GM23338 (cell line): Measurements from ENCODE around the gene RAB33B. TPM values are rescaled to one million over a fixed set of nuclear protein-coding genes. Genes with fewer than 3 reads are reported as not detected.

Experiments
- ATAC-seq: fragments of 200-7000 bp; cut with Tn5 transposase; 3 replicates; pipeline ENCODE4 v1.9.1; 2020
- DNase-seq: peaks from one replicate; pipeline ENCODE4 v3.0.0-alpha.2; 2015; ENCODE audit warnings: low spot score
- H2AFZ ChIP-seq: fragments of 200-600 bp; sonication (generic); 2 replicates; pipeline ENCODE4 v1.8.0; 2016; ENCODE audit warnings: antibody characterized with exemption, mild to moderate bottlenecking, moderate library complexity
- H3F3A ChIP-seq: fragments of 200-600 bp; sonication (generic); replicated peaks from 2 replicates; pipeline ENCODE4 v1.8.0; 2017; ENCODE audit warnings: antibody characterized with exemption, mixed run types, low read depth
- H3K27ac ChIP-seq: fragments of 200-600 bp; sonication (generic); 2 replicates; pipeline ENCODE4 v1.6.1; 2016; ENCODE audit warnings: low read depth
- H3K27me3 ChIP-seq: fragments of 200-600 bp; sonication (generic); 2 replicates; pipeline ENCODE4 v1.8.0; 2016; ENCODE audit warnings: mild to moderate bottlenecking, mixed run types, moderate library complexity; ENCODE audit not compliant: insufficient read depth
- H3K36me3 ChIP-seq: fragments of 200-600 bp; sonication (generic); 2 replicates; pipeline ENCODE4 v1.8.0; 2016; ENCODE audit warnings: mild to moderate bottlenecking; ENCODE audit not compliant: insufficient read depth
- H3K4me1 ChIP-seq: fragments of 200-600 bp; sonication (generic); 2 replicates; pipeline ENCODE4 v1.8.0; 2016; ENCODE audit warnings: mild to moderate bottlenecking, moderate library complexity; ENCODE audit not compliant: insufficient read depth
- H3K4me2 ChIP-seq: fragments of 200-600 bp; sonication (generic); 2 replicates; pipeline ENCODE4 v1.7.1; 2017; ENCODE audit warnings: mixed run types
- H3K4me3 ChIP-seq: fragments of 200-600 bp; sonication (generic); 2 replicates; pipeline ENCODE4 v1.6.1; 2016; ENCODE audit warnings: mixed run types
- H3K79me2 ChIP-seq: fragments of 200-600 bp; sonication (generic); replicated peaks from 2 replicates; pipeline ENCODE4 v1.8.0; 2017; ENCODE audit warnings: mild to moderate bottlenecking; ENCODE audit not compliant: insufficient read depth
- H3K9me2 ChIP-seq: fragments of 200-600 bp; sonication (generic); 2 replicates; pipeline ENCODE4 v1.8.0; 2017; ENCODE audit not compliant: insufficient read depth
- H4K20me1 ChIP-seq: fragments of 200-600 bp; sonication (generic); replicated peaks from 2 replicates; pipeline ENCODE4 v1.8.0; 2017; ENCODE audit warnings: mild to moderate bottlenecking; ENCODE audit not compliant: insufficient read depth
- H3K27ac Mint-ChIP-seq: 2 replicates; pipeline ENCODE4 v1.8.0; 2020; ENCODE audit warnings: inconsistent platforms, mild to moderate bottlenecking, moderate library complexity, mixed read lengths
- H3K27me3 Mint-ChIP-seq: 3 replicates; pipeline ENCODE4 v1.8.0; 2022; ENCODE audit warnings: low read depth, mild to moderate bottlenecking, moderate library complexity, mixed read lengths, inconsistent platforms; ENCODE audit not compliant: insufficient read depth, poor library complexity
- H3K36me3 Mint-ChIP-seq: 3 replicates; pipeline ENCODE4 v1.8.0; 2021; ENCODE audit warnings: low read depth, mild to moderate bottlenecking, inconsistent platforms, moderate library complexity, mixed read lengths
- H3K4me1 Mint-ChIP-seq: 3 replicates; pipeline ENCODE4 v1.8.0; 2020; ENCODE audit warnings: mild to moderate bottlenecking, inconsistent platforms, mixed read lengths
- H3K4me3 Mint-ChIP-seq: 3 replicates; pipeline ENCODE4 v1.8.0; 2021; ENCODE audit warnings: moderate library complexity, mild to moderate bottlenecking, inconsistent platforms, mixed read lengths
- H3K9me3 Mint-ChIP-seq: 3 replicates; pipeline ENCODE4 v1.8.0; 2020; ENCODE audit warnings: moderate library complexity, mild to moderate bottlenecking, inconsistent platforms, mixed read lengths
- CREB1 ChIP-seq: fragments of 250-450 bp; sonication (Bioruptor Pico); IDR thresholded peaks from 2 replicates; pipeline ENCODE4 v1.5.0; 2020; ENCODE audit warnings: low read depth, mild to moderate bottlenecking, moderate library complexity
- ETS1 ChIP-seq: IDR thresholded peaks from 2 replicates; pipeline ENCODE4 v1.6.1; 2016; ENCODE audit warnings: antibody characterized with exemption
- EZH2 ChIP-seq: fragments of 200-600 bp; sonication (generic); IDR thresholded peaks from one replicate; pipeline ENCODE4 v1.8.0; 2017; ENCODE audit warnings: antibody characterized with exemption, mild to moderate bottlenecking, low read depth; ENCODE audit not compliant: unreplicated experiment
- JUNB ChIP-seq: IDR thresholded peaks from one replicate; pipeline ENCODE4 v1.6.1; 2016; ENCODE audit warnings: antibody characterized with exemption; ENCODE audit not compliant: unreplicated experiment
- NANOG ChIP-seq: IDR thresholded peaks from 2 replicates; pipeline ENCODE4 v1.6.1; 2016; ENCODE audit warnings: antibody characterized with exemption, borderline replicate concordance
- POLR2AphosphoS5 ChIP-seq: IDR thresholded peaks from 2 replicates; pipeline ENCODE4 v1.6.1; 2016; ENCODE audit warnings: antibody characterized with exemption, low read depth
- STAT1 ChIP-seq: IDR thresholded peaks from one replicate; pipeline ENCODE4 v1.6.1; 2016; ENCODE audit warnings: antibody characterized with exemption; ENCODE audit not compliant: unreplicated experiment
- ZNF114 ChIP-seq: fragments of 250-450 bp; sonication (Bioruptor Pico); IDR thresholded peaks from 2 replicates; pipeline ENCODE4 v1.5.0; 2020; ENCODE audit warnings: mild to moderate bottlenecking, moderate library complexity
- ZNF331 ChIP-seq: fragments of 250-450 bp; sonication (Bioruptor Pico); IDR thresholded peaks from 2 replicates; pipeline ENCODE4 v1.5.0; 2020; ENCODE audit warnings: low read depth, mild to moderate bottlenecking, moderate library complexity
- ZNF462 ChIP-seq: fragments of 250-450 bp; sonication (Bioruptor Pico); IDR thresholded peaks from 2 replicates; pipeline ENCODE4 v1.5.0; 2020; ENCODE audit warnings: mild to moderate bottlenecking, moderate library complexity
- polyA plus RNA-seq: library from polyadenylated mRNA; unstranded; fragments of >200 nt; fragmentation: Nextera tagmentation; extraction: Ambion mirVana; gene quantifications from 2 replicates; pipeline ENCODE4 v1.2.1, GENCODE V29; 2016
- total RNA-seq: library from RNA; depleted of rRNA; stranded (reverse); fragments of >200 nt; shearing (Covaris generic); gene quantifications from 2 replicates; pipeline ENCODE4 v1.2.3, GENCODE V29; 2014

Gene RAB33B
- total and polyA plus RNA-seq, 2 experiments from 2014 or later: 9.9 to 17.5 TPM

GRCh38 chr4:139489638-139490037 is 35.7 kb downstream of the RAB33B start:
- peaks cover 11% of the 10 kb centered on the region for H3K4me1 Mint-ChIP-seq
- H3K4me2 ChIP-seq: no peak overlapping the region
- TF ChIP-seq POLR2AphosphoS5 (no peak), NANOG (no peak), ZNF114 (CRISPR knock-in tag) (no peak), ZNF462 (no peak), CREB1 (CRISPR knock-in tag) (no peak), ZNF331 (CRISPR knock-in tag) (no peak), STAT1 (no peak), EZH2 (no peak), ETS1 (no peak), JUNB (no peak)
- DNase-seq (no peak), ATAC-seq (no peak)
- H3K79me2 ChIP-seq: no peaks in the 10 kb centered on the region
- H3K4me3 ChIP-seq: no peak overlapping the region
- no peak overlapping the region for H3K27ac Mint-ChIP-seq
- peaks cover 13% of the 10 kb centered on the region; the same call in 1 of the 2 replicates for H3K4me1 ChIP-seq
- no peaks in the 10 kb centered on the region for H4K20me1 ChIP-seq
- H3K4me3 Mint-ChIP-seq: no peak overlapping the region
- no peaks in the 10 kb centered on the region for H3F3A ChIP-seq
- H3K27me3 Mint-ChIP-seq: no peaks in the 10 kb centered on the region
- H3K36me3 Mint-ChIP-seq: peaks cover 3% of the 10 kb centered on the region; the same call in 1 of the 3 replicates
- H3K9me3 Mint-ChIP-seq: no peaks in the 10 kb centered on the region
- no peaks in the 10 kb centered on the region; the same call in 1 of the 2 replicates for H3K9me2 ChIP-seq
- no peaks in the 10 kb centered on the region for H3K36me3 ChIP-seq
- no peaks in the 10 kb centered on the region for H3K27me3 ChIP-seq
- no peak overlapping the region for H3K27ac ChIP-seq
- H2AFZ ChIP-seq: no peak overlapping the region
